Renal cortical epithelial cell (primary cell): ENCODE measurements around the gene IARS1. TPM values are rescaled to one million over a fixed set of nuclear protein-coding genes. Genes with fewer than 3 reads are reported as not detected.
A peak's percentile ranks its signal among the peaks of the same experiment; 100 is the strongest.

Experiments used
- DNase-seq: peaks from one replicate; pipeline ENCODE4 v3.0.0-alpha.2; 2011; ENCODE audit warnings: low read depth
- total RNA-seq: library from RNA; depleted of rRNA; stranded (reverse); fragments of >200 nt; gene quantifications from 2 replicates; pipeline ENCODE4 v1.2.3, GENCODE V29; 2014

IARS1 gene
- total RNA-seq, 1 donor from 2014 or later = 356 TPM

DNA sequence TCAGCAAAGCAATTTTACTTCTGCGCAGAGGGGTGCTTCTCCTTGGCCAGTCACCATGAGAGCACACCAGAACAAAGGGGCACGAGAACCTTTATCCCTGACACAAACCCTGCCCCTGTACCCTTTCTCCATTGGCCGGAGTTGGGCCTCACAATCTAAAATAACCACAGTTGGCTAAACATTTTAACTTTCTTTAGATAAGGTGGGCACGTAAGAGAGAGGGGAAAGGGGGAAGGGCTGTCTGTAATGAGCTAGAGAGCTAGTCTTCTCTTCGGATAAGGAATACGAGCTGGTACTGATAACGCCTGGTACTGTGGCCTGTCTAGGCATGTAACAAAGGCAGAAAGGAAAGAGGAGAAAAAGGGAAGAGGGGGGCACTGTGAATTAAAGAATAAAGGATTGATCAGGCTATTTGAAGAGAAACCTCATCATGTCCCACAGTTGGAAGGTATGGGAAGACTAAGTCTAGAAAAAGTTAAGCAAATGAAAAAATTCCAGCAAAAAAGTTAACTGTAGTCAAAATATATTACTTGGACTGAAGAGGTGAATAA is 1.8 kb upstream of the IARS1 start:
- no peak for DNase-seq

DNA sequence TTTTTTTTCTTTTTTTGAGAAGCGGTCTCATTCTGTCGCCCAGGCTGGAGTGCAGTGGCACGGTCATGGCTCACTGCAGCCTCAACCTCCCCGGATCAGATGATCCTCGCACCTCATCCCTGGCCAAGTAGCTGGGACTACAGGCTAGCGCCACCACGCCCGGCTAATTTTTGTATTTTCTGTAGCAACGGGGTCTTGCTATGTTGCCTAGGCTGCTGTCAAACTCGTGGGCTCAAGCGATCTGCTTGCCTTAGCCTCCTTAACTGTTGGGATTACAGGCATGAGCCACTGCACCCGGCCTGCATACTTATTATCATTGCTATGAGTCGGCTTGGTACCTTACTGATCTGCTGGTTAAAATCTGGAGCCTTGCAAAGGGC is 790 bp upstream of the IARS1 start:
- peak; percentile 14 for DNase-seq

DNA sequence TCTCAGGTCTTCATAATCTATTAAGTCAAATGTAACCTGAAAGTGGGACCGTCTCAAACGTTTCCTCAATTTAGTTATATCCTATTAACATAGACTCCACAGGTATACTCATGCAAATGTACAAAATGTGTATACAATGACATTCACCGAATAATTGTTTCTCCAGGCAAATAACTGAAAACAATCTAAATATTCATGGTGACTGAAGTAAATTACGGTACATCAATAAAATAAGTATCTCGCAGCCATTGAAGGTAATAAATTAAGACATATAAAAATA is 482 bp downstream of the IARS1 start:
- DNase-seq = no peak

DNA sequence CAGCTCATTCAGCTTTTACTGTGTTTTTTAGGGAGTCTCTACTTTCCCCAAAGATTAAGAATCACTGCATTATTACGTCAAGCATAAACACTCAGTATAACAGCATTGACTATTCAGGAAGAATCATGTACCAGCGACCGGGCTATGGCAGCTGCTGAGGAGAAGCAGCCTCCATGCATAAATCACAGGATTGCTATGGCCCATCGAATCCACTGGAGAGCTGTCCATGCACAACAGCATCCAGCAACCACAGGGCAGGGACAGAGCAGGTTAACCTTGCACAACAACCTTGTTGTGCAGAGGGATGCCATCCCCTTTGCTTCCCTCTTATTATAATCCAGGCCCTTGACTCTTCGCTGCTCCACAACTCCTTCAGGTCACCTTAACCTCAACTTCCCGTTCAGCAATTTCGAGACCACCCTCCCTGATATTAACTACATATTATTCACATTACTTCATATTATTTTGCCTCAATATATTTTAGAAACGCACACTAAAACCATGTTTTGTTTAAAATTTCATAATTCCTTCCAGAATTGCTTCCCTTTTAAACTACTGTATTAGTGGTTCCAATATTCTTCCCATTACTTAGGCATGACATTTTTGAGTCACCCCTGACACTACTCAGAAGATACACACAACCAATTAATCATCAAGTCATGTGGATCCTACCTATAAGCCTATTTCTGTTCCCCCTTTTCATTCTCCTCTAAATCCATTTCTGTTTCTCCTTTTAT is 991 bp downstream of the IARS1 start:
- peak; percentile 26 for DNase-seq

DNA sequence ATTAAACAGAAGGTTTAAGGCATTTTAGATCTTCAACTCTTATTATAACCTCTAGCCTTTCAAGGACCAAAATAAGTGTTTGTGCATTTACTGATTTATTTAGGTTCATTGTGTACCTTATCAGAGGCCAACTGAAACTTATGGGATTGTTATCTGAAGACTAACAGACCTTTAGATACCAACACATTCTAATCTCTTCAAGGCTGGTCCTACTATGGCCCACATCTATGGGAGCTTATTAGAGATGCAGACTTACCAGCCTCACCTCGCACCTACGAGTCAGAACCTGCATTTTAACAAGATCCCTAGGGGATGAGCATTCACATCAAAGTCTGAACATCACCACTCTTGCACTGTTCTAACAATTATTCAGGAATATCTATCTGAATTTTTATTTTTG is 1.9 kb downstream of the IARS1 start:
- DNase-seq = no peak

DNA sequence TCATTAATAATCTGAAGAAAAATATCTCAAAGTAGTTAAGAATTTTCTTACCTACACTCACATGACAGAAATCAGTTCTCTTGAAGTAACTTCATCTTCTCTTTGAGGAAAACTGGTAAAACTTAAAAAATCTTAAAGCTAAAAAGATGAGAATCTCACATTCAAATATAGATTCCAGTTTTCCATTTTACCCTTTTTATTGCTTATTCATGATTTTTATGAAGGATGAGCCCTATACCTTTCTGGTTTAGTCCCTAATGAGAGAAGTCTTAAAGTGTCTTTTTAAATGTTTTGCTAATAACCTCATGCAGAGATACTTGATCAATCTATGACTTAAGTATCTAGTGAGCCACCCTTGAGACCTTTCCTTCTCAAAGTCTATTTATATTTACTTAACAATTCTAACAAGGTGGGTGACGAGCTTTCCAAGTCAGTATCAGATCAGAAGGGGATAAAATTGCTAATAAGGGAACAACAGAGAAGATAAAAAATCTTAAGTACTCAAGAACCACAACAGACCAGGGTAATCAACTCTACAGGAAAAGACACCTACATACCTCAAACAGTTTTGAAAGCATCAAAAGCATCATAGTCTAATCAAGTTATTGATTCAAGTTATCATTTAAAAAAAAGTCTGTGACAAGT is 2.6 kb downstream of the IARS1 start:
- DNase-seq = no peak

DNA sequence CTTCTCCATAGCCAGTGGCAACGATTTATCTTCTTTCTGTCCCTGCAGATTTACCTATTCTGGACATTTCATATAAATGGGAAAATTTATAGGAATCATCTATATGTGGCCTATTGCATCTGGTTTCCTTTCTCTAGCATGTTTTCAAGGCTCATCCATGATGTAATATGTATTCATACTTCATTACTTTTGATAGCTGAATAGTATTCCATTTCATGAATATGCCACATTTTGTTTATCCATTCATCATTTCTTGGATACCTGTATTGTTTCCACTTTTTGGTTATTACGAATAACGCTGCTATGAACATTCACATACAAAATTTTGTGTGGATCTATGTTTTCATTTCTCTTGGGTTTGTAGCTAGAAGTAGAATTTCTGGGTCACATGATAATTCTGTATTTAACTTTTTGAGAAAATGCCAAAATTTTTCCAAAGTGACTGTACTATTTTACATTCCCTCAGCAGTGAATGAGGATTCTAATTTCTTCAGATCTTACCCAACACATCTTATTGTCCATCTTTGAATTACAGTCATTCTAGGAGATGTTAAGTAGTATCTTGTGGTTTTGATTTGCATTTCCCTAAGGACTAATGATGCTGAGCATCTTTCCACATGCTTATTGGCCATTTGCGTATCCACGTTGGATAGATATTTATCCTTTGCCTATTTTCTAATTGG is 3.6 kb downstream of the IARS1 start:
- no peak for DNase-seq

DNA sequence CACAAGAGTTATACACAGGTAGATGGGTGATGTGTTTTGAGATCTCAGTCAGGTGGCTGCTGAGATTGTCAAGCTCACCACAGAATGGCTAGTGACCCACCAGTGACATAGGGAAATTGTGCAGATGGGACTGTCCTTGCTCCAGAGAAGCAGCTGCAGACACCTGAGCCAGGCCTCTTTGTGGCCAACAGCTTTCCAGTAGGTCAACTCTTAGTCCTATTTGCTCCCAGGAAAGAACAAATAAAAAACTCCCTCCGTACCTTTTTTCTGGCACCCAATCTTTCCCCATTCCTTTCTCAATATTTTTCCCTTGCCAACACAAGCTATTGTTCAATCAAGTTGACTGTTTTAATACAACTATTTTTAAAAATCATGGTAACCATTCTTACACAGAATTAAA is 14.2 kb downstream of the IARS1 start:
- DNase-seq = no peak

DNA sequence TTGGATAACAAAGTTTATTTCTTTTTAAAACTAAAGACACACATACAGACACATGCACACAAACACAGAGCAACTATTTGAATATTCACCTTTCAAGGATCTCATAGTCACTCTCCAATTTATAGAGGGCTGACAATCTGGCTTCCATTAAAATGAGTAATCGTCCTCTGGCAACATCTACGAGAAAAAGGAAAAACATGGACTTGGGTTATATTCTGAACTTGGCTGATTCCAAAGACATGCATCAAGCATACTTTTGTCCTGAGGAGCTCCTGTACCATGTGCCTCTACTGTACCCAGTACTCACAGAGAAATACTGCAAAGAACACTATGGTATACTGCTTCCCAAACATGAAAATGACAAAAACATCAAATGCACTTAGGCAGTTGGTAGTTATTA is 15.4 kb downstream of the IARS1 start:
- DNase-seq = no peak

DNA sequence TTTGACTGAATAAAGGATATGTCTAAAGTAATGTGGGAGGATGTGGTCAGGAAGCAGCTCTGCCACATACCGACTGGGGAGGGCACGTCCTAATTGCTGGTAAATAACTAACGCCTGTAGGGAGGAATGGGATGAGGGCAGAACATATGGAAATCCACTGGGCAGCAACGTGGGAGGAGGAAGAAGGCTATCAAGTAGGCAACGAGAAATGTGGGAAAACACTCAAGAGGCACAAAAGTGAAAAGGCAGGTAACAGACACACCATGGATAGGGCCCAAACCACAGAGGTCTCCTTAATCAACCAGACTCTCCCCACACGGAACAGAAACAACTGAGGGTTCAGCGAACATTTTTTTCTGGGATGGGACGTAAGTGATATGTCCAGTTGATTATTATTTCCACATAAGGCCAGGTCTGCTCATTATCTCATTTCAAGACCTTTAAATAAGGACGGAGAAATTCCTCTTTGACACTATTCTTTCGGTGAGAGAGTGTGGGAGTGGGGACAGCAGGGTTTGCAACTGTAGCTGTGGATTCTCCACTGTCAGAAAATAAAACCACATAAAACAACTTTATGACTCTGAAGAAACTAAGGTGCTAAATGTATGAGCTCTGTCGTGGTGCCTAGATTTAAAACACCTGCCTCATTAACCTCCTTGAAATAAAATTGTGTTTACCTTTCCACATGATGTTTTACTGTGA is 17.0 kb downstream of the IARS1 start:
- peak; percentile 35 for DNase-seq

DNA sequence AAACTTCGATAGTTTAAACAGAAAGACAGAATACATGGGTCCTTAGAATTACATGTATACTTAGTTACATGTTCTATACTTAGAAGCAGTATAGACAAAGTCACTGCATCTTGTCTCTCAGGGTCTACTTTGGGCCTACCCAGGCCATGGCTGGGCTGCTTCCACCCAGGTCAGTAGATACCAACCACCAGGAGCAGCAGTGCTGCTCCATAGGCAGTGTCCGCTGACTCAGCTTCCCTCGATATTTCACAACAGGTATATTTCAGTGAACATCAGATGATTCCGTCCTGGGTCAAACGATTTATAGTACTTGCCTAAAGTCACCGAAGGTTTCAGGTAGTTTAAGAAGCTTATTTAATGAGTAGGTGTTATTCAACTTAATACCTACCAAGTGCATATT is 18.0 kb downstream of the IARS1 start:
- DNase-seq = no peak

DNA sequence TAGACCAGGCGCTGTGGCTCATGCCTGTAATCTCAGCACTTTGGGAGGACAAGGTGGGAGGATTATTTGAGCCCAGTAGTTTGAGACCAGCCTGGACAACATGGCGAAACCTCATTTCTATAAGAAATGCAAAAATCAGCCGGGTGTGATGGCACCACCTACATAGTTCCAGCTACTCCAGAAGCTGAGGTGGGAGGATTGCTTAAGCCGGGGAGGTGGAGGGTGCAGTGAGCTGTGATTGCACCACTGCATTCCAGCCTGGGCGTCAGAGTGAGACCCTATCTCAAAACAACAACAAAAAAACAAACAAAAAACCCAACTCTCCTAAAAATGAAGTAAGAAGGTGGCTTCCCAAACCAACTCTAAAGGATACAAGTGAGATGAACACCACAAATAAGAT is 23.0 kb downstream of the IARS1 start:
- peak; percentile 6 for DNase-seq

DNA sequence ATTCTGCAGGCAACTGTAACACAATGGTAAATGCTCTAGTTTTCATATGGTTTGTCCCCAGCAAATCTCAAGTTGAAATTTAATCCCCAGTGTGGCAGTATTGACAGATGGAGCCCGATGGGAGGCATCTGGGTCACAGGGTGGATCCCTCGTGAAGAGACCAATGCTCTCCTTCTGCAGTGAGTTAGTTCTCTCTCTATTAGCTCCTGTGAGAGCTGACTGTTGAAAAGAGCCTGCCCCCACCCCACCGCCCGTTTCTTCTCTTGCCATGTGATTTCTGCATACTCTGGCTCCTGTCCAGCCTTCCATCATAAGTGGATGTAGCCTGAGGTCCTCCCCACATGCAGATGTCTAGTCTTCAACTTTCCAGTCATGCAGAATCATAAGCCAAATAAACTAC is 27.0 kb downstream of the IARS1 start:
- no peak for DNase-seq

DNA sequence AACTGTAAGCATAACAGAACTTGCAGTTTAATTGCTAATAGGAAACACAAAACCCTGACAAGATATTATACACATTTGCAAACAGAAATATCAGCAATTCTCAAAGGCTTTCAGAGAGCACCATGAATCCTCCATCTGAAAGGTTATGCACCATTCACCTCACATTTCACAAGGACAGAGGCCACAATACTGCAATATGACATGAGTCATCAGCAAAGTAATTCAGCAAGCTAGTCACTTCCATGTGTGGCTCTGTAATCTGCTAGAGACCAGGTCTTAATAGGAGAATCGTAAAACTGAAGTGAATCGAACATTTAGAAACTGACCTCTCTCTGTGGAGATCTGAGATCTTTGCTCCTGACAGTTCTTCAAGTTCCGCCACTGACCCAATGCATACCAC is 28.3 kb downstream of the IARS1 start:
- peak; percentile 68 for DNase-seq

DNA sequence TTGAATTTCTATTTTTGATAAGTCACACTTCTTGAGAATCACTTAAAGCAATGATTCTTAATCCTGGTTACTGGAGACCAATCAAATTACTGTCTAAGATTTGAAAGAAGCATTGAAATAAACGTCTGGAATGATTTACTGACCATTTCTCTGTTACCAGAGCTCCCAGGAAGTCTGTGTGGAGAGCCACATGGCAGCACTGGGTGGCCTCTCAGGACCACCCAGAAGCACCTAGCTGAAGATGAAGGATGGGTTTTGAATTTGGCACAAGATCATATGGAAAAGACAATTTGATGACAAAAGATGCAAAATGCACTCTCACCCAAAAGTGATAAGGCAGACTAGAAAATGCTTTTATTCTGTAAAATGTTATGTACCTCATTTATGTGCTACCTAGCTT is 30.4 kb downstream of the IARS1 start:
- no peak for DNase-seq

DNA sequence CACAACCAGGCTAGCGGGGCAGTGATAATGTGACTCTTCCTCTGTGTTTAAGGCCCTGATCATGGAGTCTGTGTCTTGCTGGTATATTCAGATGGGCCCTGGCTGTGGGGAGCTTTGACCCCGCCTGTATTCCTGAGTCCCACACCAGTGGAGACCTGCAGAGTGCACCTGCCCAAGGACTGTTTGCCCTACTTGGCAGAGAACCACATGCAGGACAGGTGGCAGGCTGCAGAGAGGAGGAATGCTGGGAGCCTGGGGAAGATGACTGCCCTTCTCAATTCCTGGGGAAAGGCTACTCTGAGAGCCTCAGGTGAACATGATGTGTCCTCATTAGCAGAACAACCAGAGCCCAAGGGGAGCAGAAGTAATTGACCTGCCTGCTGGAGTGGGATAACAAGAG is 36.2 kb downstream of the IARS1 start:
- no peak for DNase-seq

DNA sequence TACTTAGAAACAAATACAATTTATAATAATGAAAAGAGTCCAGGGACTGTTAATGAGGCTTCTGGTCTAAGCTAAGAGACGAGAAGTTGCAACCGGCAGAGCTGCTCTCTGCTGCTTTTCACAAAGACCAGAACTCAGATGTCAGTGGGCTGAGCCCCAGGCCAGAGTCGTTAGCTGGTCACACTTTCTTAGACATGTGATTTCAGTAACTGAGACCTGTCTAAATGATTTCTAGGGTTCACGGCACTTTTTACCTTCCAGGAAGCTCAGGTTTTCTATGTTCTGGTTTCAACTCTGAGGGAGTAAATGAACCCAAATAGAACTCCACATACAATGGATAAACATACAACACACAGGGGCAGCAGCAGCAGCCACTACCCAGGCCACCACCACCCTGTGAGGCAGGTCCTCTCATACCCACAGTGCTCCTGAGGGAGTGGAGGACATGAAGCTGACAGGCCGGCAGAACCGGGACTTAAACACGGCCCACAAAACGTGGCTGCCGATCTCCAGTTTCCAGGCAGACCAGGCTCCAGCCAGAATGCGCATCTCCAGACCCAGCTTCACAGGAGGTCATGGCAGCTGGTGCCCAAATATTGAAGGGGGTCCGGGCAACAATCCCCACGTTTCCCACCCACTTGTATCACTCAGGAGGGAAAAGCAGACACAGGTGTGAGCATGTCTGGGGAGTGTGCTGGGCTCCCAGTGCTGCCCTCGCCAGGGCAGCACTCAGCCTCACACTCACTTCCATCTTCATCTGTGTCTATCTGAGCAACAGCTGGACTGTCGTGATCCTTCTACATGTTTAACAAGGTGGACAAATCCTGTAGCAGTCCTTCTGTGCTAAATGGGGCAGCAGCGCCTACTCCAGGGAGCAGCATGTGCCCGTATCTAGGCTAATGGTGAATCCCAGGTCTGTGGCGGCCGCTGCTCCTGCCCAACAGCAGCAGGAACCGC is 38.8 kb downstream of the IARS1 start:
- no peak for DNase-seq

DNA sequence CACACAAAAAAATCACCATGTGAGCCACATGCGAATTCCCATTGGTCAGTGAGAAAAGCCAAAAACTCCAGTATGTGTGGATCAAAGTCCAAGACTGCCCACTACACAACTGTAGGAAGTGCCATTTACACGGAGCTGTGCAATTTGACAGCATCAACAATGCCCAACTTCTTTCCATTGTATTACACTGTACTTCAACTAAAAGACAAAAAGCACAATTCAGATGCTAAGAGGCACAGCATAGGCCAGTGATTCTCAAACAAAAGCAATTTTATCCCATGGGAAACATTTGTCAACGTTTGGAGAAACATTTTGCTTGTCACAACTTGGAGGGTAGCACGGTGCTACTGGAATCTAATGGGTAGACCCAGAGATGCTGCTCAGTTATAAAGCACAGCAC is 39.8 kb downstream of the IARS1 start:
- DNase-seq = no peak

DNA sequence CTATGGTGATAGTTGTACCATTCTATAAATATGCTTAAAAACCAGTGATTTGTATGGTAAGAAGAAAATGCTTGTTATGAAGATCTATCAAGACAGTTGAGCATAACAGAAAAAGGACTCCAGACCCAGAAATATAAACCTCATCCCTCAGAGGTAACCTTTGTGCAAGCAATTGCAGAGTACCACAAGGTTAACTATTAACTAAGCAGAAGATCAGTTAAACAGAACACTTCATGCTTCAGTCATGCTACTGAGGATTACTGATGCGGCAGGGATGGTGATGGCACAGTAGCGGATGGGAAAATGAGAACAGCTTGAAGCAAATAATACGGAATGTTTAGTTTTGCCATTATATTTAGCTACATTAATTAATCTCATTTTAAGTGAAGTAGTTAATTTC is 45.5 kb downstream of the IARS1 start:
- peak; percentile 91 for DNase-seq

DNA sequence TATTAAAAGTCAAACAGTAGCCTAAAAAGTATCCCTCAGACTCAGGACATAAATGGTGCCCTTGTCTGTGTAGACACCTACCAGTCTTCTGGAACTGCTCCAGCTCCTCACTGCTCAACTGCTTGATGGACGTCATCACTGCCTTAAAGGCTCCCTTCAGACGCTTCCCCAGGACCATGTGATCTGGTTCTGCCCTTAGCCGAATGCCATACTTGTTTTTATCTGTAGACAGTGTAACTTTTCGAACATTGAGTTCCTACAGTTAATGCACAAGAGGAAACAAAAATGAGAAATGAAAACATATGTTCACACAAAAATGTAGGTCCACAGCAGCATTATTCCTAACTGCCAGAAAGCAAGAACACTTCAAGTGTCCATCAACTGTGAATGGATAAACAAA is 46.2 kb downstream of the IARS1 start:
- peak; percentile 40 for DNase-seq

DNA sequence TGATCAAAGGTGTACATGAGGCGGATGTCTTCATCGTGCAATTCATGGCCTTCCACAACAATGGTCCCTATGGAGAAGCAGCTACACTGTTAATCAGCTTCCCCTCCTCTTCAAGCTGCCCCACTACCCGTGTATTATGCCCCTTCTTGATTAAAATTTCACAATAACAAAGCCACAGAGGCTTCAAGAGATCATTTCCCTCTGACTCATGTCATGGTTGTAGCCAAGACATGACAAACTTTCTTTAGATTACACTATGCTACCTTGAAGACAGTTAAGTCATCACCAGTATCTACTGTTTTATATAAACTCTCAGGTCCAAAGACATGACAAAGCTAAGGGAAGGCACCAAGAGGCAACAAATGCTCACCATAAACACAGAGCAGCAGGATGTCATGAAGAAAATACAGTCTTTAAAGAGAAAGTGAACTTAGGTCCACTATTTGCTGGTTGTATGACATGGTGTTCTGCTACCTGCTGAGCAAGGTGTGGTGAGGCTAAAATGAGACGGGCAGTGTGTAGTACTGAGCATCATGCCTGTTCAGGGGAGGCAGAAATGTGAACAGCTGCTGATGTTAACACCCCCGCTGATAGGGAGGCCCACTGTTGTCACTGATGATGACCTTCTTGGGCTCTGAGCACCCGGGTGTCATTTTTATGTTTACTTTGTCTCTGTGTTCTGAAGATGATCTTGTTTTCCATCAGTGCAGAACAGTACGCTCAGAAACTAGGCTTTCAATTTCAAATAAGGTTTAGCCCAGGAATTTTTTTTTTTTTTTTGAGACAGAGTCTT is 48.3 kb downstream of the IARS1 start:
- DNase-seq = peak; percentile 93
